ENCODE measurements around the gene SYNJ2BP.
A peak's percentile ranks its signal among the peaks of the same experiment; 100 is the strongest.
"Not testable (repeated sequence)": the region's sequence is repeated elsewhere in the genome, so short reads cannot be mapped to it uniquely, and the experiment has no call there.

The SYNJ2BP gene, protein sequence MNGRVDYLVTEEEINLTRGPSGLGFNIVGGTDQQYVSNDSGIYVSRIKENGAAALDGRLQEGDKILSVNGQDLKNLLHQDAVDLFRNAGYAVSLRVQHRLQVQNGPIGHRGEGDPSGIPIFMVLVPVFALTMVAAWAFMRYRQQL

DNA sequence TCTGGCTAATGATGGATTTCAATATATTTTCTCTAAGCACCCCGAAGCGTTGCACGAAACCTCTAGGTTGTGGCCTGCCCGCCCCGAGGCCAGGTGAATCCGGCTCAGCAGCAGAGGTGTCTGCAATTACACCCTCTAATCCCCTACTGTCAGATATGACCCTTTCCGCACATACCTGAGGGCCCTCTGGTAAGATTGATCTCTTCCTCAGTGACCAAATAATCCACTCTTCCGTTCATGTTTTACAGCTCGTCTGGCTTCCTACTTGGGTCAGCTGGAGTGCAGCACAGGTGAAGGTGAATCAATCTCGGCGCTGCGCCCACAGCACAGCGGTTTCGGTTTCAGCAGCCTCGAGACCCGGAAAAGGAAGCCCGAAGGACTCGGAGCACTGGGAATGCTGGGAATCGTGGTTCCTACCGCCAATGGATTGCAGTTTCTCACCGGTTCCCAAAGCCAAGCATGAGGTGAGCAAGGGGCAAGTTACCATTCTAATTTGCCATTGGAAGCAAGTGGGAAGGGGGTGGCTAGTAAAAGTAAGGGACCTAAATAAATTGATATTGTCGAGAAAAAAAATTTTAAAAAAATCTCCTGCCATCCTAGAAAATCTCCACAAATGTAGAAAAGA is at the start of gene SYNJ2BP:
Gene SYNJ2BP (minus strand): TSS at position 366 of the 625 bp plus-strand sequence. CDS start 127 bp downstream, at position 239.
- peak; percentile 91 for DNase-seq (ENCODE audit: low spot score)

DNA sequence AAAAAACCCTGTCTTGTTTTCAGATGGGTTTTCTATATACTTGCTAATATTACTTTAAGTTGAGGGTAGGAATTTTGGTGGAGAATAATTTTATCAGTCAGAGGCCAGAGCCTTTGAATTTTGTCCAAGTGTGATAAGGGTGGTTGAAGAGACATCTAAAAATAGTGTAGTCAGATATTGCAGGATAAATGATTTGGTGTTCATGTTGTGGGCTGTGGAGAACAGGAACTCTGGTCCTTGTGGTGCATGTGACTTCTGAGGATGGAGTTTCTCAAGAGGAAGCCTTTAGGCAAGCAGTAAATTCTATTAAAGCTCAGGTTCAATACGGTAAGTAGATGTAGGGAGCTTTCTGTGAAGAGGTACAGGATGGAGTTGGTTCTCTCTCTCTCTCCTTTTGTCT is 37.8 kb upstream of the SYNJ2BP start:
- DNase-seq (ENCODE audit: low spot score): no peak

DNA sequence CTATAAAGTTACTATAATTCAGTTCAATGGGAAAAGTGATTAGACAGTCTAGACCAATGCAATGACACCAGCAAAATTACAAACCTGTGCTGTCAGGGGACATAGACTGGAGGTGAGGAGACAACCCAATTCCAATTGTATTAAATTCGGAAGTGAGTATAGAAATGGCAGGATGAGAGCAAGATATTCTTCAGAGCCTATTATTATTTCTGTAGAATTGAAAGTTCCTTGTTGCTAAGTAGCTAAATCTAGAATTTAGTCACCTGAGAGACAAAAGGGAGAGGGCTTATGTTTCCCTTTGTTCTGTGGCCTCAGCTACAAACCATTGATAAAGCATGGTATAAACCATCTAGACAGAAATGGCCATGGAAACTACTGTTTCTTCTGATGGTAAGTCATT is 35.0 kb upstream of the SYNJ2BP start, which contains the start of gene ADAM21:
Gene ADAM21 (plus strand): TSS at position 301 of the 400 bp plus-strand sequence. CDS start 5,326 bp downstream, outside the sequence.
- no peak for DNase-seq (ENCODE audit: low spot score)

DNA sequence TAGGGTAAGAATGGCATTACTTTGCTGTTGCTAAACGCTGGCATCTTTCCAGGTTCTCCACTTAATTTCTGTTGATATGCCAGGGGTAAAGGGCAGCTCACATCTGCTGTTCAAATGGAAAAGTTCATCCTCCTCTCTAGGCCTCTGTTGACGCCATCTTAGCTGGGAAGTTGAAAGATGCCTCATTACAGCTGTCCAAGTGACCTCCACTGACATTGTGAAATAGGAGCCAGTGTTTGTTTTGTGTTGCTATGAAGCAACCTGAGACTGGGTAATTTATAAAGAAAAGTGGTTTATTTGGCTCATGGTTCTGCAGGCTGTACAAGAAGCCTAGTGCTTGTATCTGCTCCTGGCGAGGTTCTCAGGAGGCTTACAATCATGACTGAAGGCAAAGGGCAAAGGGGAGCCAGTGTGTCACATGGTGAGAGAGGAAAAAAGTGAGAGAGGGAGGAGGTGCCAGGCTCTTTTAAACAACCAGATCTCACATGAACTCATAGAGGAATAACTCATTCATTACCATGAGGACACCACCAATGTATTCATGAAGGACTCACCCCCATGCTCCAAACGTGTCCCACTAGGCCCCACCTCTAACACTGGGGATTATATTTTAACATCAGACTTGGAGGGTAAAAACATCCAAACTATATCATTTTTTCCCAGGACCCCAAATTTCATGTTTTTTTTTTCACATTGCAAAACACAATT is 31.9 kb upstream of the SYNJ2BP start:
- DNase-seq (ENCODE audit: low spot score): no peak

DNA sequence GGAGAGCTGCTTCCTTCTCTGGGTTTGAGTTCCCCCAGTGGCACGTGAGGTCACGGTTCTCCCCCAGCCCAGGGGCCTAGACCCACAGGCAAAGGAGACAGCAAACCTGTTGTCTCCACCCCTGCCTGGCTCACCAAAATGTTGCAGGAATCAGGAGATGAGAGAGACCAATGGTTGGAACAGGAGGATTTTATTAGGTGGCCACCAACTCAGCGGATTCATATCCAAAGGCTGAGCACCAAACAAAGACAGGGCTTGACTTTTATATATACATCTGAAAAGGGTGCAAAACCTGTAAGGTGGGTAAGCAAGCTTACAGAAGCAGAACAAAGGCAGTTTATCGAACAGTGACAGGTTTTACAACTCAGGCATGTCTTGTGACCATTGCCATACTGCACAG is 25.9 kb upstream of the SYNJ2BP start:
- DNase-seq (ENCODE audit: low spot score): no peak

DNA sequence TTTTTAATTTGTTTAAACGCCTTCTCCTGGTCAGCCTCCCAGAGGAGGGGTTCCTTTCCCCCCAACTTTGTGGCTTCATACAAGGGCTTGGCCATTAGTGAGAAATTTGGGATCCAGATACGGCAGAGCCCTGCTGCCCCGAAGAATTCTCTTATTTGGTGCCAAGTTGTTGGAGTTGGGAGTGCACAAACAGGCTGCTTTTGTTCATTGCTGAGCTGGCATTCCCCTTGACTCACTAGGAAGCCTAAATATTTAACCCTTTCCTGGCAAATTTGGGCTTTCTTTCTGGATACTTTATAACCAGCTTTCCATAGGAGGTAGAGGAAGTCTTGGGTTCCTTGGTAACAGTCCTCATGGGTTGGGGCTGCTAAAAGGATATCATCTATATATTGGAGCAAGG is 24.8 kb upstream of the SYNJ2BP start:
- DNase-seq (ENCODE audit: low spot score): no peak

DNA sequence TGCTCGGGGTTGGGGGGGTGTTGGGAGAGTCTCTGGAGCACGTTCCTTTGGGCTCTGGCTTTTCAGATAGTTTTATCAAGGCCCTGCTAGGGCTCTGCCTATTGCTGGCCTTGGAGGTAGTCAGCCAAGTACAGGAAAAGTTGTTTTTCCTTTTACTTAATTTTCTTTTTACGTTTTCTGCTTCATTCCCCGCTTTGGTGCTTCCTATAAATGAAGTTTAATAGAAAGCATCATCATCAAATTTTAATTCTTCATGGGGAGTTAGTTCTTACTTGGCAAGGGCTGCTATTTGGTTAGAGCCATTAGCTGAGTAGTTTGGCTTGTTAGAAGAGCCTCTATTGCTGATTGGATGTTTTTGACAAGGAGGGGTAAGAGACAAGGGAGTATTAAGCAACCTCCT is 20.0 kb upstream of the SYNJ2BP start:
- no peak for DNase-seq (ENCODE audit: low spot score)

DNA sequence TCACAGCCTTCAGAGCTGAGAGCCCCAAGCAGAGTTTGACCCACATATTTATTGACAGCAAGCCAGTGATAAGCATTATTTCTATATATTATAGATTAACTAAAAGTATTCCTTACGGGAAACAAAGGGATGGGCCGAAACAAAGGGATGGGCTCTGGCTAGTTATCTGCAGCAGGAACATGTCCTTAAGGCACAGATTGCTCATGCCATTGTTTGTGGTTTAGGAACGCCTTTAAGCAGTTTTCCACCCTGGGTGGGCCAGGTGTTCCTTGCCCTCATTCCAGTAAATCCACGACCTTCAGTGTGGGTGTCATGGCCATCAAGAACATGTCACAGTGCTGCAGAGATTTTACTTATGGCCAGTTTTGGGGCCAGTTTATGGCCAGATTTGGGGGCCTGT is 9.7 kb upstream of the SYNJ2BP start:
- DNase-seq (ENCODE audit: low spot score): not testable (repeated sequence)

DNA sequence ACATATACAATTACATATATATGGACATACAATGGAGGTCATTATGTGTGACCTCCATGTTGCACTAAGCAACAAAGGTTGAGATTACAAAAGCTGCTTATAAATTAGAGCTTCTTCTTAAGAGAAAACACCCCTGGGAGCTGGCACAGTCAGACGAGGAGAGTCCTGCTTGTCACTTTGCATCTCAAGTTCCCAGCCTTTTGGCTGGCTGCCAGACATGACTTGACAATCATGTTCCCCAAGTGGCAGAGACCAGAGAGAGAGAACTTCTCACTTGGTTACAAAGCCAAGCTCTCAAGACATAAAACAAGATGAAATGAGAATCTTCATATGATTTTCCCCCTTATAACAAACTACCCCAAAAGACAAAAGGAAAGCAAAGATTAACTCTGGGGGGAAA is 8.5 kb upstream of the SYNJ2BP start:
- DNase-seq (ENCODE audit: low spot score): no peak

DNA sequence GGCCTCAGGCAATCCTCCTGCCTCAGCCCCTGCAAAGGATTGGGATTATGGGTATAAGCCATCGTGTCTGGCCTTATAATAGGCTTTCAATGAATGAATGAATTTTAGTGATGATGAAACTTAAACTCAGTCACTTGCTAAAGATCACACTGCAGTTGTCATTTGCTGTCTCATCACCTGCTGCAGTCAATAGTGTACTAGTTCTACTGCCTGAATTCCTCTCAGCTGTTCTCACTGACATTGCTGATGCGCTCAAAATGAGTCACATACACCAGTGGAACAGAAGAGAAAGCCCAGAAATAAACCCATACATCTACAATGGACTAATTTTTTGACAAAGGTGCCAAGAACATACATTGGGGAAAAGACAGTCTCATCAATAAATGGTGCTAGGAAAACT is 5.6 kb upstream of the SYNJ2BP start:
- DNase-seq (ENCODE audit: low spot score): no peak

DNA sequence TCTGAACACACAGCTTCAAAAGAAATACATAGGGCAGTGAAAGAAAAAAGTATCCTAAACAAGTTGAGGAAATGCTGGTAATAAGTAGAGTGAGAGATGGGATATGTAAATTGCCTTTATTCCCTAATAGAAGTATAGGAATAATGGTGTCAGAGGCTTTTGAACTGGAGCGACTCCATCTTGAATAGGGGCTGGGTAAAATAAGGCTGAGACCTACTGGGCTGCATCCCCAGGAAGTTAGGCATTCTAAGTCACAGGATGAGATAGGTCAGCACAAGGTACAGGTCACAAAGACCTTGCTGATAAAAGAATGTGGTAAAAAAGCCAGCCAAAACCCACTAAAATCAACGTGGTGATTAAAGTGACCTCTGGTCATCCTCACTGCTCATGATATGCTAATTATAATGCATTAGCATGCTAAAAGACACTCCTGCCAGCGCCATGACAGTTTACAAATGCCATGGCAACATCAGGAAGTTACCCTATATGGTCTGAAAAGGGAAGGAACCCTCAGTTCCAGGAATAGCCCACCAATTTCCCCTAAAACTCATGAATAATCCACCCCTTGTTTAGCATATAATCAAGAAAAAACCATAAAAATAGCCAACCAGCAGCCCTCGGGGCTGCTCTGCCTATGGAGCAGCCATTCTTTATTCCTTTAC is 2.5 kb upstream of the SYNJ2BP start:
- not testable (repeated sequence) for DNase-seq (ENCODE audit: low spot score)

DNA sequence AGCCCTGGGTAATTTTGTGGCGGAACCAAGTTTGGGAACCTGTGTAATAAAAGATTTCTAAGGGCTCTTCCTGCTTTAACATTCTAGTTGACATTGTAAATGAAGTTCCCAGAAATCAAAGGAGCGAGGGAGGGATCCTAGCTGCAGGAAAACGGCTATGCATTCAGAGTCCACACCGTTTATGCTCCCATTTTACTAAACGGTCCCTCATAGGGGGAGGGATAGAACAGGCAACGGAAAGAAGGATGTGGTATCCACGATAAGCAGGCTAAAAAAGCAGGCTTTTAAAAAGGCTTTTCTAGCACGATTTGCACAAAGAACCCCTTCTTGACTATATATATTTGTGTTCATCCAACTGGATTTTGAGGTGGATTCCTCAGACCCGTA is 559 bp downstream of the SYNJ2BP start:
- peak; percentile 13 for DNase-seq (ENCODE audit: low spot score)

DNA sequence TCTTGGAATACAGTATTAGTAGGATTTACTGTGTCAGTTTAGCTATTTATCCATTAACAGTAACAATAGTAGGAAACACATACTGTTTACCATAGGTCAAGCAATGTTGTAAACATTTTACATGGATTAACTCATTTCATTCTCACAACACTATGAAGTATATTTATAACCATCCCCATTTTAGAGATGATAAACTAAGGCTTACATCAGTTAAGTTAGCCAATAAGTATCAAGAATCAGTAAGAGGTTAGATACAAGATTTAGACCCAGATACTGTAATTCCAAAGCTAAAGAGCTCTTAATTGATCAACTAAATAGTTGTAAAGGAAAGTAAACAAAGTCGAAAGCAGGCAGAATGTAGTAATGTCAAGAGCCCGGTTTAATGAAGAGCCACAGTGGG is 1.1 kb downstream of the SYNJ2BP start:
- no peak for DNase-seq (ENCODE audit: low spot score)

DNA sequence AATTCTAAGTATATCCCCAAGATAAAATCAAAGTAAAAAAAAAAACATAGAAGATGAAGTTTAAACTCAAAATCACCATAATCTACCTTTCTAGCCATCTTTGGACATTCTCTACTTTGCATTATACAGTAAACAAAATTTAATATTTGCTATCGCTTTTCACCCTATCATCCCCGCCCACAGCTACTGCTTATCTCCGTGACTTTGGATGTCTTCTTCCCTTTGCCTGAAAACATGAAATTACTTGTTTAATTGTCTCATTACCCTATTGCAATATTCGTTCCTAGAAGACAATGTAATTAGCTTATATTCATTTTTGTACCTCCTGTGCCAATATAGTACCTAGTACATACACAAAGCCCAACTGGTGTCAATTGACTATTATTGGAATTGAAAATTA is 9.3 kb downstream of the SYNJ2BP start:
- no peak for DNase-seq (ENCODE audit: low spot score)

DNA sequence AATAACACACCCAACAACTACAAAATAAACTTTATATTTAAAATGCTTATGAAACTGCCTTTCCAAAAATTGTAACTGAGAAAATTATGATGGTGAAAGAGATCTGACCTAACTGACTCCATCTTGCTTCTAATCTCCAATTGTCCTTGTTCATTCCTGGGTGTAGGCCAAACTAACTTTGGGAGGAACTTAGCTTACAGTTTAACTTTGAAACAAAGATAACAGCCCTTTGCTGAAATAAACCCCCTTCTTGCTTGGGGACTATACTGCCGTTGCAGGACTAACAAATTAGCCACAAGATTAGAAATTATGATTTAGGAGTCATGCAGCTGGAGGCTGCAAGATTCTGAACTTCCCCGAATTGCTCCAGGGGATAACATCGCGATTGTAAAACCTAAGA is 10.7 kb downstream of the SYNJ2BP start:
- not testable (repeated sequence) for DNase-seq (ENCODE audit: low spot score)

DNA sequence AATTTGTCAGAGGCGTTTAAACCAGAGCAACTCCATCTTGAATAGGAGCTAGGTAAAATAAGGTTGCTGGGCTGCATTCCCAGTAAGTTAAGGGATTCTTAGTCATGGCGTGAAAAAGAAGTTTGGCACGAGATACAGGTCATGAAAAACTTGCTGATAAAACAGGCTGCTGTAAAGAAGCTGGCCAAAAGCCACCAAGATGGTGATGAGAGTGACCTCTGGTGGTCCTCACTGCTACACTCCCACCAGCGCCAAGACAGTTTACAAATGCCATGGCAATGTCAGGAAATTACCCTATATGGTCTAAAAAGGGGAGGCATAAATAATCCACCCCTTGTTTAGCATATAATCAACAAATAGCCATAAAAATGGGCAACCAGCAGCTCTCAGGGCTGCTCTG is 13.6 kb downstream of the SYNJ2BP start:
- not testable (repeated sequence) for DNase-seq (ENCODE audit: low spot score)

DNA sequence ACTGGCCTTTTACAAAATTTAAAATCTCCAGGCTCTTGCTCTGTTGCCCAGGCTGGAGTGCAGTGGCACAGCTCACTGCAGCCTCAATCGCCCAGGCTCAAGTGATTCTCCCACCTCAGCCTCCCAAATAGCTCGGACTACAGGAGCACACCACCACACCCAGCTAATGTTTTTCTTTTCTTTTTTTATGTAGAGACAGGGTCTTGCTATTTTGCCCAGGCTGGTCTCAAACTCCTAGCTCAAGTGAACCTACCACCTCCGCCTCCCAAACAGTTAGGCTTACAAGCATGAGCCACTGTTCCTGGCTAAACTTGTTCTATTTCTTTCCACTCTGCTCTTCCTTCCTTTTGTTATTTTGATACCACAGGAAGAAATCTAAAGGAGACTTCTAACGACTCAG is 15.2 kb downstream of the SYNJ2BP start:
- no peak for DNase-seq (ENCODE audit: low spot score)

DNA sequence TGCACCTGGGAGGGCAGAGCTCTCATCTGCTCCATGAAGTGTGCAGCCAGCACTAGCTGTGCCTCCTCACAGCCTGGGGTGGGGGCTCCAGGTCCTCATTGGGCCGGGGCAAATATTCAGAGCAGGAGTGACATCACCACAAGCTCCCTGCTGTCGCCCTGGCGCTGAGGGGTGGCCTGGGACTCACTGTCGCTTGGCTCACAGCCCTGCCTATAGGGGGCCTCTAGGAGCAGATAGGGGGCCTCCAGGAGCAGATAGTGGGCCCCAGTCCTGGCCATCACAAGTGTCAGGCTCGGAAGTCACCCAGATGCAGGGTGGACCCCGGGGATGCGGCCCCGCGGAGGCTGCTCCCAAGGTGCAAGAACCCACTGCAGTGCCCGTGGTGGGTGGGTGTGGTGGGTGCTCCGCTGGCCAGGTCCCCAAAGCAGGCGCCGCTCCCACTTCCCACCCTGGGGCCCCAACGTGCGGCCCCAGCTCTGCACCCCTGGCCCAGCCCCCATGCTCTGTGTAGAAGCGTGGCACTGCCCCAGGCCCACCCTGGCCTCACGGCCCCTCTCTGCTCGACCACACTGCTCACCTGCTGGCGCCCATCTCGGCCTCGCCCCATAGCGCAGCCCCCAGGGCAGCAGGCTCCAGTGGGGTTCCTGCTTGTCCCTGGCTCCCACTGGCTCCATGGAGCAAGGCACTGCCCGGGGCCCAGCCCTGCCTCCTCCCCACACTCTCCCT is 18.0 kb downstream of the SYNJ2BP start:
- no peak for DNase-seq (ENCODE audit: low spot score)

DNA sequence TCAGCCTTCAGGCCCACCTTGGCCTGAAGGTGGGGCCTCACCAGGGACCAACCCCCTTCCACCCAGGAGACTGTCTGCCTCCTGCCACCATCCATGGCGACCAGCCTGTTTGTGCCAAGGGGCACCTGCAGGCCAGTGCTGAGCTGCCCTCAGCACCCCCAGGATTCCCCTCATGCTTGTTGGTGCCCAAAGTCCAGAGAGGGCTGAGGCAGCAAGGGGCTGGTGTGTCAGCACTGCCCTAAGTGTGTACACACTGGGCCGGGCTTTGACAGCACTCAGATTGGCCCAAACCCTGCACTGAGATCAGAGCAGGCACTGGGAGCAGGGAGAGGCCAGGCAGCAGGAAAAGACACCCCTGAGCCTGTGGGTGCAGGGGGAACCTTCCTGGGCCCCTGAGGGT is 18.6 kb downstream of the SYNJ2BP start:
- no peak for DNase-seq (ENCODE audit: low spot score)

DNA sequence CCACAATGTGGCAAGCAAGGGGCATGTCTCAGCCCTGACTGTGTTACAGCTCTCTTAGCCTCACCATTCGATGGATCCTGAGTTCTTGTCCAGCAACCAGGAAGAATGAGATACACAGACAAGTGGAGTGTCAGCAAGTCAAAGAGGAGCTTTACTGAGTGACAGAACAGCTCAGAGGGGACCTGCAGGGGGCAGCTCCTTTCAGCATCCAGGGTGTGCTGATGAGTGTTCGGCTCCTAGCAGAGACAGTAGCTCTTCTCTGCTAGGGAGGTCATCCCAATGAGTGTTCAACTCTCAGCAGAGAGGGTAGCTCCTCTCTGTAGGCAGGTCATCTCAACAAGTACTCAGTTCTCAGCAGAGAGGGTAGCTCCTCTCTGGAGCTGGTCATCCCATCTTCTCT is 19.1 kb downstream of the SYNJ2BP start:
- no peak for DNase-seq (ENCODE audit: low spot score)

DNA sequence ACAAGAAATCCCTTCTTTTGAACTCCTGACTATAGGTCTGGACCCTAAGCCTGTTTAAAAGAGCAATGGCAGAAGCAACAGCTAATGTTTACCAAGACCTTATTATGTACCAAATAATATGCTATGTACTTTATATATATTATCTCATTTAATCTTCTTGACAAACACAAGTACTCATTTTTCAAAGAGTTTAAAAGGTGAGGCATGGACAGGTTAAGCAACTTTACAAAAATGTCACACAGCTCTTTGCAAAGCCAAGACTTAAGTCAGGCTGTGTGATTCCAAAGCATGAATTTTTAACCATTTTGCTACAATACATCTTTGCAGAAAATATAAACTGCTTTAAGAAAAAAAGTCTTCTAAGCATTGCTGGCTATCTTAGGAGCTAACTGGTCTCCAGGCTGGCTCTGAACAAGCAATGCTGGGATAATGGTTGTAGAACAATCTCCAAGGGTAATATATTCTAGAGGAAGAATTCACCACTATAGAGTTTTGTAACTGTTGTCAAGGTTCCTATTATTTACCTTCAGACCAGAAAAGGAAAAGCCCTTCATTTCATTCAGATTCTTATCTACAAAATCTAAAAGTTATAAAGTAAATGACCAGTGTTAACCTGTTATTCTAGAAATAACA is 22.1 kb downstream of the SYNJ2BP start:
- no peak for DNase-seq (ENCODE audit: low spot score)

DNA sequence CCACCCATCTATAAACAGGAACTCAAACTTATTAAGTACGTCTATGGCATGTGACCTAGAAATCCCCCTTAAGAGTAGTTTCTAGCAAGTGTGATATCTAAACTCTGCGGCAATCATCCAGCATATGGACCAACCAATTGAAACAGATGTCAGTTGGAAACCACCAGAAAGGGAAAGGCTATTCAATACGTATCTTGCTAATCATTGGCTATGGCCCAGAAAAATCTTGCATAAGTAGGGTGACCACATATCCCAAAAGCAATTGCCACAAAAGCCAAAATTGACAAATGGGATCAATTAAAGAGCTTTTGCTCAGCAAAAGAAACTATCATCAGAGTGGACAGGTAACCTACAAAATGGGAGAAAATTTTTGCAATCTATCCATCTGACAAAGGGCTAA is 24.2 kb downstream of the SYNJ2BP start:
- DNase-seq (ENCODE audit: low spot score): no peak

Data from LoVo (cell line).